SK-N-MC (cell line): Measurements from ENCODE around the gene DLG5.

Source experiments
- EZH2 ChIP-seq: fragments of 200-600 bp; sonication (generic); IDR thresholded peaks from one replicate; pipeline ENCODE4 v1.6.1; 2017; ENCODE audit warnings: antibody characterized with exemption
- POLR2AphosphoS5 ChIP-seq: IDR thresholded peaks from 2 replicates; pipeline ENCODE4 v1.6.1; 2012; ENCODE audit warnings: mild to moderate bottlenecking, low read depth, low read length, borderline replicate concordance

DNA sequence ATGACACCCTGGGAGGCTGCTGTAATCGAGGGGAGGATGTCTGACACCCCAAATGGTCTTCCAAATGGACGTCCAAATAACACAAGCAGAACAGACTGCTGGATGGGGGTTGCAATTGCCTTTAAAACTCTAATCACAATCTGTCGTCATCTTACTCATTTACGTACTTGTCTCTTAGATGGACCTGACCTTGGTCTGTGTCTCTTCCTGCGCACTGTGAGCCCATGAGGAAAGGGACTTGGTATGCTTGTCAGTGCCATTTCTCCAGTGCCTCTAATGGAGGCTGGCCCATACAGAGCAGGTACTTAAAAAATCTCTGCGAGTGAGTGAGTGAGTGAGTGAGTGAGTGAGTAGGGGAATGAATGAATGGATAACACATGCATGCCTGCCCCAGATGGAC is 93.3 kb downstream of the DLG5 start:
- no peak for TF ChIP-seq EZH2
- TF ChIP-seq POLR2AphosphoS5: no peak
